NK-92 treated with Interleukin-12 subunit alpha and Interleukin-12 subunit beta, amount 100 ng/mL, for 24 hours (cell line): ENCODE data around the gene EFR3B.
"Not testable (repeated sequence)": the region's sequence is repeated elsewhere in the genome, so short reads cannot be mapped to it uniquely, and the experiment has no call there.

Source experiments
- DNase-seq: peaks from one replicate; lab custom pipeline; 2025; lab: John Stamatoyannopoulos, UW

EFR3B gene

GRCh38 chr2:25105336-25106085 lies 63.6 kb downstream of the EFR3B start:
- DNase-seq = no peak

- DNase-seq = no peak
Observed at GRCh38 chr2:25109822-25110221, 67.9 kb downstream of the EFR3B start.

- DNase-seq = no peak
Observed at GRCh38 chr2:25112113-25112512, 70.2 kb downstream of the EFR3B start.

GRCh38 chr2:25115249-25115883 lies 73.5 kb downstream of the EFR3B start:
- DNase-seq = no peak

- no peak for DNase-seq
Observed at GRCh38 chr2:25115902-25116301, 74.0 kb downstream of the EFR3B start.

GRCh38 chr2:25116956-25117355 lies 75.1 kb downstream of the EFR3B start:
- no peak for DNase-seq

GRCh38 chr2:25119263-25119662 lies 77.4 kb downstream of the EFR3B start:
- DNase-seq = no peak

GRCh38 chr2:25122367-25122766 lies 80.5 kb downstream of the EFR3B start:
- no peak for DNase-seq

- DNase-seq = no peak
Observed at GRCh38 chr2:25123682-25124081, 81.8 kb downstream of the EFR3B start.

GRCh38 chr2:25125189-25125588 lies 83.3 kb downstream of the EFR3B start:
- DNase-seq = no peak

- no peak for DNase-seq
Observed at GRCh38 chr2:25125976-25126375, 84.1 kb downstream of the EFR3B start.

- not testable (repeated sequence) for DNase-seq
Observed at GRCh38 chr2:25127071-25127470, 85.2 kb downstream of the EFR3B start.

GRCh38 chr2:25127646-25128045 lies 85.8 kb downstream of the EFR3B start:
- no peak for DNase-seq

- no peak for DNase-seq
Observed at GRCh38 chr2:25129901-25130520, 88.1 kb downstream of the EFR3B start.

- no peak for DNase-seq
Observed at GRCh38 chr2:25131253-25131566, 89.3 kb downstream of the EFR3B start.

GRCh38 chr2:25131567-25132298 lies 89.9 kb downstream of the EFR3B start:
- DNase-seq = no peak

- no peak for DNase-seq
Observed at GRCh38 chr2:25132299-25132635, 90.4 kb downstream of the EFR3B start.

GRCh38 chr2:25132693-25133092 lies 90.8 kb downstream of the EFR3B start:
- no peak for DNase-seq

GRCh38 chr2:25140535-25140934 lies 98.7 kb downstream of the EFR3B start:
- DNase-seq = not testable (repeated sequence)

GRCh38 chr2:25141120-25141519 lies 99.2 kb downstream of the EFR3B start:
- no peak for DNase-seq

GRCh38 chr2:25145803-25146202 lies 103.9 kb downstream of the EFR3B start:
- no peak for DNase-seq

GRCh38 chr2:25146896-25147295 lies 105.0 kb downstream of the EFR3B start:
- no peak for DNase-seq

- no peak for DNase-seq
Observed at GRCh38 chr2:25149646-25150045, 107.8 kb downstream of the EFR3B start.
